Measurements from ENCODE around the gene RFX2.

- TF ChIP-seq CTCF (IDR thresholded peaks at IDR 0.05; ENCODE audit: insufficient read depth, low read depth, low read length) (no peak), EZH2 (IDR thresholded peaks at IDR 0.05; ENCODE audit: insufficient read depth, low read length) (no peak)
These were observed 136.2 kb downstream of the RFX2 start for GRCh38 chr19:5973867-5974635.
